Measurements from ENCODE around the gene GLDC. TPM values are rescaled to one million over a fixed set of nuclear protein-coding genes. Genes with fewer than 3 reads are reported as not detected.
A peak's percentile ranks its signal among the peaks of the same experiment; 100 is the strongest.

Gene GLDC
- total and polyA plus RNA-seq, 10 of the 15 experiments (the other 5 are each of a cell fraction or from before 2014, with no cell fraction given) = 33.1 to 165 (median 114) TPM

GRCh38 chr9:6598249-6598725 is 47.2 kb downstream of the GLDC start (continued):
- TF ChIP-seq SUZ12 (IDR thresholded peaks at IDR 0.05; ENCODE audit: unreplicated experiment) = no peak
- TF ChIP-seq HSF1 (IDR thresholded peaks at IDR 0.05; ENCODE audit: low read depth, low read length) = no peak
- TF ChIP-seq PKNOX1 (IDR thresholded peaks at IDR 0.05) = peak; percentile 45; the same call in 1 of the 2 replicates
- peak; percentile 55; the same call in 1 of the 2 replicates for TF ChIP-seq JUND (IDR thresholded peaks at IDR 0.05; ENCODE audit: low read depth, low read length)
- TF ChIP-seq RELB (IDR thresholded peaks at IDR 0.05; ENCODE audit: low read depth) = peak; percentile 90
- TF ChIP-seq ZBTB4 (CRISPR knock-in tag; IDR thresholded peaks at IDR 0.05) = no peak
- peak; percentile 22; the same call in 1 of the 2 replicates for TF ChIP-seq TCF7 (IDR thresholded peaks at IDR 0.05; ENCODE audit: borderline replicate concordance)
- TF ChIP-seq KDM1A (IDR thresholded peaks at IDR 0.05; ENCODE audit: borderline replicate concordance) = no peak
- TF ChIP-seq MTA3 (IDR thresholded peaks at IDR 0.05; ENCODE audit: borderline replicate concordance, low read length) = peak; percentile 82; the same call in 1 of the 2 replicates
- TF ChIP-seq RAD21 (IDR thresholded peaks at IDR 0.05; ENCODE audit: insufficient read depth, low read depth, low read length) = peak; percentile 14; the same call in 1 of the 2 replicates
- TF ChIP-seq EP300 (IDR thresholded peaks at IDR 0.05; ENCODE audit: borderline replicate concordance in 1 of 2, control insufficient read depth in 1 of 2, low read depth in 2 of 2, low read length in 2 of 2) = peak; percentile 69 to 92; a peak in 3 of 4 replicates
- peak; percentile 45; the same call in 1 of the 2 replicates for TF ChIP-seq ZBTB40 (IDR thresholded peaks at IDR 0.05; ENCODE audit: borderline replicate concordance)
- peak; percentile 53 for TF ChIP-seq MEF2A (IDR thresholded peaks at IDR 0.05; ENCODE audit: insufficient read depth, low read depth, low read length)
- peak; percentile 86 for TF ChIP-seq ATF7 (IDR thresholded peaks at IDR 0.05; ENCODE audit: low read depth)
- peak; percentile 69 for TF ChIP-seq MEF2B (IDR thresholded peaks at IDR 0.05; ENCODE audit: partially characterized antibody, poor library complexity, severe bottlenecking)
- peak; percentile 54 to 61; a peak in 3 of 4 replicates for TF ChIP-seq BHLHE40 (IDR thresholded peaks at IDR 0.05; ENCODE audit: borderline replicate concordance in 1 of 2, low read depth in 2 of 2, low read length in 1 of 2)

Measured in GM12878 (cell line).